Heart left ventricle (tissue), 13 donors: ENCODE results near the gene RAPGEF3.

ENCODE experiments used
- CTCF ChIP-seq, 12 donors: fragments of 200-600 bp; sonication (generic) in 4 of 12; IDR thresholded peaks; one replicate each; pipeline versions ENCODE4 v1.5.0 to v1.8.0; 2018 to 2022; ENCODE audit warnings: antibody characterized with exemption in 12 of 12, mild to moderate bottlenecking in 5 of 12
- POLR2A ChIP-seq, 2 donors: fragments of 450-650 bp; IDR thresholded peaks; one replicate each; pipeline ENCODE4 v1.6.1; 2017; ENCODE audit warnings: antibody characterized with exemption in 2 of 2, mild to moderate bottlenecking in 2 of 2, moderate library complexity in 2 of 2
- donor health status: ischemic (EF 13 %, LVEDD 7.1; RV severe dilation, severe dysfunction).
- donor health status: DM: no; HTN: yes; CAD: no.
- donor health status: DM: no; HTN: no; CAD: no.
- donor health status: ischemic (EF 25% LVEDD 6.9; RV normal size, moderate dysfunction).
- donor health status: ischemic (EF 25% LVEDD 5.7; RV mildly dilated, moderate dysfunction).
- donor health status: ischemic (EF 35%, LVEDD 5.7; RV mildly dilated, moderate dysfunction).
- donor health status: nonischemic (EF 11% LVEDD 7.7; RV severe dilation, severe dysfunction).
- donor health status: DM: yes; HTN: yes; CAD: no.
- donor health status: PGD.
- donor health status: ischemic (EF 29% LVEDD 5.4; RV normal size, mild dysfunction).
- donor health status: nonischemic (EF 23%, LVEDD 6.1; RV moderate dilation, normal function).

GRCh38 chr12:47730341-47730744, 28.3 kb downstream of the RAPGEF3 start:
- TF ChIP-seq CTCF (IDR thresholded peaks at IDR 0.05) (no peak), POLR2A (IDR thresholded peaks at IDR 0.05) (no peak)
